Panc1 (cell line): ENCODE data around the gene HOXA2. TPM values are rescaled to one million over a fixed set of nuclear protein-coding genes. Genes with fewer than 3 reads are reported as not detected.

Experiments used
- ATAC-seq: fragments of 200-7000 bp; cut with Tn5 transposase; 2 replicates; pipeline ENCODE4 v1.9.1; 2020; ENCODE audit warnings: mild to moderate bottlenecking, moderate library complexity
- BruUV-seq: library from RNA; stranded (reverse); fragments of 400-500 nt; replicated peaks from 2 replicates; lab custom pipeline; 2021; lab: Mats Ljungman, UMichigan
- CTCF ChIA-PET: fragments of 300-600 bp; sonication (Branson Sonifier 250); formaldehyde crosslinking; loops from one replicate; lab custom pipeline; 2022; ENCODE audit warnings: antibody characterized with exemption; lab: Charles Lee
- POLR2A ChIA-PET: fragments of 300-600 bp; sonication (Branson Sonifier 250); formaldehyde crosslinking; loops from one replicate; lab custom pipeline; 2022; ENCODE audit warnings: antibody characterized with exemption; lab: Charles Lee
- DNase-seq: peaks from one replicate; pipeline ENCODE4 v3.0.0-alpha.2; 2010; ENCODE audit warnings: low read depth, low spot score
- H3K27ac ChIP-seq: 2 replicates; pipeline ENCODE4 v1.5.1; 2011; ENCODE audit warnings: mild to moderate bottlenecking, low read length, inconsistent platforms
- H3K27me3 ChIP-seq: fragments of 200-500 bp; sonication (Bioruptor generic); 2 replicates; pipeline ENCODE4 v1.6.0; 2014; ENCODE audit warnings: low read length, inconsistent platforms; ENCODE audit not compliant: control insufficient read depth, insufficient read depth
- H3K36me3 ChIP-seq: fragments of 200-500 bp; sonication (Bioruptor generic); 2 replicates; pipeline ENCODE4 v1.5.1; 2014; ENCODE audit warnings: inconsistent platforms, mild to moderate bottlenecking, low read length, moderate library complexity; ENCODE audit not compliant: control insufficient read depth, insufficient read depth
- H3K4me1 ChIP-seq: 2 replicates; pipeline ENCODE4 v1.5.1; 2011; ENCODE audit warnings: inconsistent platforms, mild to moderate bottlenecking, low read length, moderate library complexity; ENCODE audit not compliant: control insufficient read depth, insufficient read depth
- H3K4me3 ChIP-seq, 2 experiments: 2 replicates each; pipeline ENCODE4 v1.5.1; 2011 to 2012; ENCODE audit warnings: low read depth in 2 of 2, low read length in 2 of 2, mild to moderate bottlenecking in 2 of 2, inconsistent platforms in 1 of 2, moderate library complexity in 1 of 2
- H3K9me3 ChIP-seq: fragments of 200-500 bp; sonication (Bioruptor generic); 2 replicates; pipeline ENCODE4 v1.5.1; 2014; ENCODE audit warnings: low read depth, mild to moderate bottlenecking, inconsistent platforms, low read length, moderate library complexity; ENCODE audit not compliant: control insufficient read depth, insufficient read depth
- POLR2AphosphoS5 ChIP-seq: IDR thresholded peaks from 2 replicates; pipeline ENCODE4 v1.6.1; 2012; ENCODE audit warnings: mild to moderate bottlenecking, low read depth, low read length, moderate library complexity
- SIN3A ChIP-seq: IDR thresholded peaks from 2 replicates; pipeline ENCODE4 v1.6.1; 2012; ENCODE audit warnings: low read depth, mild to moderate bottlenecking, low read length, moderate library complexity, borderline replicate concordance; ENCODE audit not compliant: insufficient read depth
- TCF7L2 ChIP-seq: IDR thresholded peaks from 2 replicates; pipeline ENCODE4 v1.6.1; 2011; ENCODE audit warnings: mild to moderate bottlenecking, low read depth, low read length, inconsistent platforms
- in situ Hi-C: cut with HindIII; loops from 2 replicates; pipeline ENCODE4 v1.10.0; 2016; ENCODE audit warnings: low sequenced_read_pairs, low pct_unique_long_range_greater_than_20kb
- intact Hi-C: fragments of 100-400 bp; cut with micrococcal nuclease; formaldehyde crosslinking; loops from one replicate; pipeline ENCODE4 v1.10.0; 2022; ENCODE audit not compliant: unreplicated experiment
- total RNA-seq: library from RNA; stranded (reverse); gene quantifications from one replicate; pipeline ENCODE4 v1.2.1, GENCODE V29; 2021; ENCODE audit not compliant: unreplicated experiment
- TF ChIP-seq, protein P1 (sequence below): fragments of 450-650 bp; IDR thresholded peaks from 2 replicates; pipeline ENCODE4 v1.5.1; 2017; ENCODE audit warnings: mild to moderate bottlenecking
- TF ChIP-seq, protein P2 (sequence below), 2 experiments: IDR thresholded peaks; 2 replicates each; pipeline ENCODE4 v1.6.1; 2011 to 2012; ENCODE audit warnings: low read depth in 2 of 2, control low read depth in 1 of 2, low read length in 1 of 2, mild to moderate bottlenecking in 1 of 2, moderate library complexity in 1 of 2; ENCODE audit not compliant: insufficient read depth in 1 of 2

Gene HOXA2
- total RNA-seq, 1 experiment from 2014 or later, result 2.9 TPM

DNA sequence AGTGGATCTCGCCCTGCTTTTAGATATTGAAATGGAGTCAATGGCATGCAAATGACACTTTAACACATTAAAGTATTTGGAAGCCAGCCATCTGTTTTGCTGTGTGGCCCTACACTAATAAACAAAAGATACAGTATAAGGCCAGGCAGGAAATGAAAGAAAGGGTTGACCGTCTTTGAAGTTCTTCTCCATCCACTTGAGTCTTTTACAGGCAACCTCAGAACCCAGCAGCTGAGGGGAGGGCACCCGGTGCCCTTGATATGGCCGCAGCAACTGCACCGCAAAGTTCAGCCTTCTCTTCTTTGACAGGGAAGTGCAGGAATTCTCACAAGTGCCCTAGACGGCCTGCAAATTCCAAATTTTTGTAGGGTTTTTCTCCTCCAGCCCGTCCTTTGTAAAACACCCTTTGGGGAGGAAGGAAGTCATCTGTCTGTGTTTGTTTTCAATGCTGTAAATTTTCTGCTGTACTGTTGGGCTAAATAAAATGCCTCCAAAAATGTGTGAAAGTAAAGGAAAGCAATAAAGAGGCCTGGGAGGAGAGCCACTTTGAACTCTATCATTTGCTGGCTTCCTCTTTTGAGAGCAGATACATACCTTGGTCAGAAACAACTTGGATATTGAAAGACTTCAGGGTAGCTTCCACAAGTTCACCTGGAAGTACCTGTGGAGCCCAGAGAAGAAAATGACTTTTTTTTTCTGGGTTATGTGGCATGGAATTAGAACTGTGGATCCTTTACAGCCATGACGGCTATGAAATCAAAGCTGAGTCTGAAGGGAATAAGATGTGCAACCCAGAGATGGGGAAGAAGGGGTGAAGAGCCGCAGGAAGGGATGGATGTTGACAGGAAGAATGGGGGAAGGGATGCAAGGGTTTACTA is 10.3 kb downstream of the HOXA2 start:
- peak overlapping the region; percentile 71 for H3K27ac ChIP-seq
- no peaks in the 10 kb centered on the region for H3K27me3 ChIP-seq
- TF ChIP-seq, protein P1, sequence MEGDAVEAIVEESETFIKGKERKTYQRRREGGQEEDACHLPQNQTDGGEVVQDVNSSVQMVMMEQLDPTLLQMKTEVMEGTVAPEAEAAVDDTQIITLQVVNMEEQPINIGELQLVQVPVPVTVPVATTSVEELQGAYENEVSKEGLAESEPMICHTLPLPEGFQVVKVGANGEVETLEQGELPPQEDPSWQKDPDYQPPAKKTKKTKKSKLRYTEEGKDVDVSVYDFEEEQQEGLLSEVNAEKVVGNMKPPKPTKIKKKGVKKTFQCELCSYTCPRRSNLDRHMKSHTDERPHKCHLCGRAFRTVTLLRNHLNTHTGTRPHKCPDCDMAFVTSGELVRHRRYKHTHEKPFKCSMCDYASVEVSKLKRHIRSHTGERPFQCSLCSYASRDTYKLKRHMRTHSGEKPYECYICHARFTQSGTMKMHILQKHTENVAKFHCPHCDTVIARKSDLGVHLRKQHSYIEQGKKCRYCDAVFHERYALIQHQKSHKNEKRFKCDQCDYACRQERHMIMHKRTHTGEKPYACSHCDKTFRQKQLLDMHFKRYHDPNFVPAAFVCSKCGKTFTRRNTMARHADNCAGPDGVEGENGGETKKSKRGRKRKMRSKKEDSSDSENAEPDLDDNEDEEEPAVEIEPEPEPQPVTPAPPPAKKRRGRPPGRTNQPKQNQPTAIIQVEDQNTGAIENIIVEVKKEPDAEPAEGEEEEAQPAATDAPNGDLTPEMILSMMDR, result no peak
- TF ChIP-seq POLR2AphosphoS5 (no peak), TCF7L2 (no peak), SIN3A (no peak)
- TF ChIP-seq, protein P2, sequence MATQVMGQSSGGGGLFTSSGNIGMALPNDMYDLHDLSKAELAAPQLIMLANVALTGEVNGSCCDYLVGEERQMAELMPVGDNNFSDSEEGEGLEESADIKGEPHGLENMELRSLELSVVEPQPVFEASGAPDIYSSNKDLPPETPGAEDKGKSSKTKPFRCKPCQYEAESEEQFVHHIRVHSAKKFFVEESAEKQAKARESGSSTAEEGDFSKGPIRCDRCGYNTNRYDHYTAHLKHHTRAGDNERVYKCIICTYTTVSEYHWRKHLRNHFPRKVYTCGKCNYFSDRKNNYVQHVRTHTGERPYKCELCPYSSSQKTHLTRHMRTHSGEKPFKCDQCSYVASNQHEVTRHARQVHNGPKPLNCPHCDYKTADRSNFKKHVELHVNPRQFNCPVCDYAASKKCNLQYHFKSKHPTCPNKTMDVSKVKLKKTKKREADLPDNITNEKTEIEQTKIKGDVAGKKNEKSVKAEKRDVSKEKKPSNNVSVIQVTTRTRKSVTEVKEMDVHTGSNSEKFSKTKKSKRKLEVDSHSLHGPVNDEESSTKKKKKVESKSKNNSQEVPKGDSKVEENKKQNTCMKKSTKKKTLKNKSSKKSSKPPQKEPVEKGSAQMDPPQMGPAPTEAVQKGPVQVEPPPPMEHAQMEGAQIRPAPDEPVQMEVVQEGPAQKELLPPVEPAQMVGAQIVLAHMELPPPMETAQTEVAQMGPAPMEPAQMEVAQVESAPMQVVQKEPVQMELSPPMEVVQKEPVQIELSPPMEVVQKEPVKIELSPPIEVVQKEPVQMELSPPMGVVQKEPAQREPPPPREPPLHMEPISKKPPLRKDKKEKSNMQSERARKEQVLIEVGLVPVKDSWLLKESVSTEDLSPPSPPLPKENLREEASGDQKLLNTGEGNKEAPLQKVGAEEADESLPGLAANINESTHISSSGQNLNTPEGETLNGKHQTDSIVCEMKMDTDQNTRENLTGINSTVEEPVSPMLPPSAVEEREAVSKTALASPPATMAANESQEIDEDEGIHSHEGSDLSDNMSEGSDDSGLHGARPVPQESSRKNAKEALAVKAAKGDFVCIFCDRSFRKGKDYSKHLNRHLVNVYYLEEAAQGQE (IDR thresholded peaks at IDR 0.05; ENCODE audit: insufficient read depth in 1 of 2, low read depth in 2 of 2, low read length in 1 of 2), result no peak
- ChIA-PET POLR2A (interaction anchor here (1.0 kb wide), 1 partner anchor 22 kb away, joined by 3 read pairs; no protein-coding TSS in a partner anchor), CTCF (interaction anchor here (0.6 to 1.5 kb wide), 3 partner anchors 16 to 231 kb away, joined by 3 to 8 read pairs (median 7); no protein-coding TSS in a partner anchor)
- no peaks in the 10 kb centered on the region for H3K9me3 ChIP-seq
- in situ Hi-C loops, result no loop called here
- ATAC-seq, result no peak
- BruUV-seq, result no TSS peak
- no peaks in the 10 kb centered on the region for H3K36me3 ChIP-seq
- H3K4me1 ChIP-seq, result peaks cover 51% of the 10 kb centered on the region
- H3K4me3 ChIP-seq, result no peak overlapping the region
- intact Hi-C loops, result loop anchor here (10.0 kb wide), 1 partner anchor 57 kb away; no protein-coding TSS in a partner anchor
- no peak for DNase-seq

DNA sequence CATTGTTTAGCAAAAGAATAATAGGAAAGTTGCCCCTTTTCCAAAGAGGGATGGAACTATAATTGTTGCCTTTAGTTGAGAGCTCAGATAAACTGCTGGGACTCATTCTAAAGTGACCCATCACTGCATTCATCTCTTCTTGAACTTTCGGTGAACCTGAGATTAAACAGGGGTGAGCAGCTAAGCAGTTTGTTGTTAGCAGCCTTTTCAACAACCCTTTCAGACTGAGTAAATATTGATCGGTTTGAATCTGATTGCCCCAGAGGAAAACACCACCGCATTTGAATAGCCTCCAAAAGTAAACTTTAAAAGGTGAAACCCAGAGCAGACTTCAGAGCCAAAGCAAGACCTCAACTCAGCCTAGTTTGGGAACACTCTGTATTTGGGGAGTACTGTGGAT is 11.4 kb downstream of the HOXA2 start:
- H3K9me3 ChIP-seq, result no peaks in the 10 kb centered on the region
- POLR2A ChIA-PET, result no interaction called here
- H3K36me3 ChIP-seq, result no peaks in the 10 kb centered on the region
- intact Hi-C loops, result loop anchor here (10.0 kb wide), 1 partner anchor 56 kb away; no protein-coding TSS in a partner anchor
- peaks cover 51% of the 10 kb centered on the region for H3K4me1 ChIP-seq
- H3K27me3 ChIP-seq, result no peaks in the 10 kb centered on the region
- no peak for ATAC-seq
- CTCF ChIA-PET, result no interaction called here
- peak overlapping the region; percentile 71 for H3K27ac ChIP-seq
- no peak for DNase-seq
- BruUV-seq, result no TSS peak
- no peak overlapping the region for H3K4me3 ChIP-seq
- in situ Hi-C loops, result no loop called here
- TF ChIP-seq POLR2AphosphoS5, result no peak
- TF ChIP-seq, protein P1, result no peak
- no peak for TF ChIP-seq SIN3A
- TF ChIP-seq, protein P2 (IDR thresholded peaks at IDR 0.05; ENCODE audit: insufficient read depth in 1 of 2, low read depth in 2 of 2, low read length in 1 of 2), result no peak
- TF ChIP-seq TCF7L2, result 0 out of 2 replicates have a peak, but pooled peaks have one; percentile 45
